ENCODE measurements around the gene AAR2.

AAR2 gene

GRCh38 chr20:36281785-36282380, 45.6 kb downstream of the AAR2 start:
- DNase-seq, result no peak

DNA sequence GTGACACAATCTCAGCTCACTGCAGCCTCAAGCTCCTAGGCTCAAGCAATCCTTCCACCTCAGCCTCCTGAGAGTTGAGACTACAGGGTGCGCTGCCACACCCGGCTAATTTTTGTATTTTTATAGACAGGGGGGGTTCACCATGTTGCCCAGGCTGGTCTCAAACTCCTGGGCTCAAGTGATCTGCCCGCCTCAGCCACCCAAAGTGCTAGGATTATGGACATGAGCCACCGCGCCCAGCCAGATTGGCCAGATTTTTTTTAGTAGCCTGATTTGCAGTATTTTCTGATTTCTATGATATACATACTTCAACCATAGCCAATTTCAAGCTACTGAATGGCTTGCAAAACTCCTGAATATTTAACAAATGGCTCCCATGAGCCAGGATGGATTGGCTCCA, 48.5 kb downstream of the AAR2 start:
- DNase-seq, result no peak

DNA sequence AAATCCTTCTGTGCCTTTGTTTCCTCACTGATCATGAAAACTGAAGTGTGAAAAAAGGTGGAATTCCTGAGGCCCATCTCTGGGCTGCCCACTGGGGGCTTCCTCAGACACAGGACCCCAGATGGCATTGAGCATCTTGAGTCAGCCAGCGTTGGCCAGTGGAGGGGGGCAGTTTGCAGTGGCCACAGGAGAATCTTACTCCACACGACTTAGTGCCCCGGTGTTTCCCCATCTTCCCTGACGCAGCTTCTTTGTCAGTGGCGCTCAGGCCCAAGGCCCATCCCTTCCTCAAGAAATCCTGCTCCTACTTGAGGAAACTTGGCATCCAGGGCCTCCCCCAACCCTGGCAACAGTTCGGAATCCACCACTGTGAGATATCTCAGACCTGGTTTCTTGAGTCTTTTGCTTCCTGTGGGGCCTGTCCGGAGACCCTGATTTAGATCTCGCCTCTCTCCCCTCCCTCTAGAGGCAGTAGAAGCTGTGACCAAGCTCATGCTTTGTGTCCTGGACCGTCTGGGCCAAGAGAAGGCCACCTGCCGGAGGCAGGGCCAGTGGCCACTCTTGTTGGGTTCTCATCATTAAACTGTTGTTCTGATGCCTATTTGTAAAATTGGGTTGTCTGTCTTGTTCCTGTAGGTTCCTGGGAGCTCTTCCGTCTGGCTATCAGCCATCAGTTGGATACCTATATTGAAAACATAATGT, 49.6 kb downstream of the AAR2 start:
- DNase-seq, result no peak

DNA sequence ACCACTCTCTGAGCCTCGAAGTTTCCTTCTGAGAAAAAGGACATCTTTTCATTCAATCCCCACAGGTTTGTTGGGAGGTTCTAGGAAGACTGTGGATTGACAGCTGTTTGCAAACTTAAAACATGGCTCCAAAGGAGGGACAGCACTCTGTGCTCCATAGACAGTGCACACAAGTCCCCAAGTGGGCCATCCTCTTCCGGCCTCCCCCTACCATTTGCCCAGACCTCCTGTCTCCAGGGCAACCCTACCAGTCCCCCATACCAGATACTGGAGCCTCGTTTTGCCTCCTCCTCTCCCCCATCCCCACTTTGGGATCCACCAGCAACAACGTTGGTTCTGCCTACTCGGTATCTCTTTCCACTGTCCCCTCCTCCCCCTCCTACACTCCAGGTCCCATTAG, 61.4 kb downstream of the AAR2 start:
- no peak for DNase-seq

DNA sequence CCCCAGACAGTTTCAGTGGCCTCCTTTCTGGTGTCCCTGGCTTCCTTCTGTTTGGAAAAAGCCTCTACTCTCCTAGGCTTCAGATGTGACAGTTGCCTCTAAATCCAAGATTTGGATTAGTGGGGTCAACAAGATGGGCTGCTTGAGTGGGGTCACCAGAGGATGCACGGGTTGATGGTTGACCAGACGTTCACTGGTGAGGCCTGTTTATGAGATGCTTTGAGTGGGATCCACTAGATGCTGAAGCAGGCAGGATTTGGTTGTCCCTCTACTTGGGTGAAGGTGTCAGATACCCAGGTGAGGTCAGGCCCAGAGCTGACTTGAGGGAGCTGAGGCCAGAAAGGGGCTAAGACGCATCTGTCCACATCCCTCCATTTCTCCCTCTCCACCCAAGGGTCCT, 61.8 kb downstream of the AAR2 start:
- no peak for DNase-seq

DNA sequence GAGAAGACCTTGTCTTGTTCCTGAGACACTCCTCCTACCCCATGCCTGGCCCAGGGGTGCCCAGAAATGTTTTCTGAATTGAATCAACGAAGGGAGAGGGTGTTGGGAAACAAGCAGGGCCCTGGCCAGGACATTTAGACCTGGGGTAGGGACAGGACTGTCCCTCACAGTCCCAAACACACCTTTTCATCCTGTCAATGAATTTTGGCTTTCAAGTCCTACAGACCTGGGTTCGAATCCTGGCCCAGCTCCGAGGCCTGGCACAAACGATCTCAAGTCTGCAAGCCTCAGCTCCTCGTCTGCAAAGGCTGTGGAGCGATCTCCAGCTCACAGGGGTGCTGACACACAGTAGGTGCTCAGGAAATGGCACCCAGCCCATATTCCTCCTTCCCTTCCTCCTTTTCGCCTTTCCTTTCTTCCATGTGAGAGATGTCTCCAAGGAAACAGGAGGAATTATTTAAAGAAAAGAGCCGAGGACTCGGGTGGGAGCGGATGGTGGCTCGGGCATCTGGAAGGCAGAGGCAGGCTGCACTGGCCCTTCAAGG, 62.6 kb downstream of the AAR2 start:
- no peak for DNase-seq

DNA sequence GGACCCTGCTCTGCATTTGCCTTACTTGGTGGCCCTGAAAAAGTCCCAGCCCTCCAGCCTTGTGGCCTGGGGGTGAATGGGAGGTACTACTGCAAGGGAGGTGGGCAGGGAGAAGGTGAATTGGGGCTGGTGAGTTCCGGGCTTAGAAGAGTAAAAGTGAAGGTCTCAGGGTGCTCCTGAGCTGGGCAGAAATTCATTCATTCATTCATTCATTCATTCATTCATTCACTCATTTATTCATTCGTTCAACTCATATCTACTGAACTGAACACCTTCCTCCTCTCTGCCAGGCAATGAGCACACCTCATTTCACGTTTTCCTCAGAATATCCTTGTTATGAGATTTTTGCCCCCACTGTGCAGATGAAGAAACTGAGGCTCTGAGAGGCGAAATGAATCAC, 63.2 kb downstream of the AAR2 start:
- no peak for DNase-seq

GRCh38 chr20:36301359-36302119, 65.3 kb downstream of the AAR2 start:
- DNase-seq, result no peak

- DNase-seq, result no peak
These were observed 66.8 kb downstream of the AAR2 start for GRCh38 chr20:36303020-36303595.

GRCh38 chr20:36303831-36304230, 67.6 kb downstream of the AAR2 start:
- DNase-seq, result no peak

DNA sequence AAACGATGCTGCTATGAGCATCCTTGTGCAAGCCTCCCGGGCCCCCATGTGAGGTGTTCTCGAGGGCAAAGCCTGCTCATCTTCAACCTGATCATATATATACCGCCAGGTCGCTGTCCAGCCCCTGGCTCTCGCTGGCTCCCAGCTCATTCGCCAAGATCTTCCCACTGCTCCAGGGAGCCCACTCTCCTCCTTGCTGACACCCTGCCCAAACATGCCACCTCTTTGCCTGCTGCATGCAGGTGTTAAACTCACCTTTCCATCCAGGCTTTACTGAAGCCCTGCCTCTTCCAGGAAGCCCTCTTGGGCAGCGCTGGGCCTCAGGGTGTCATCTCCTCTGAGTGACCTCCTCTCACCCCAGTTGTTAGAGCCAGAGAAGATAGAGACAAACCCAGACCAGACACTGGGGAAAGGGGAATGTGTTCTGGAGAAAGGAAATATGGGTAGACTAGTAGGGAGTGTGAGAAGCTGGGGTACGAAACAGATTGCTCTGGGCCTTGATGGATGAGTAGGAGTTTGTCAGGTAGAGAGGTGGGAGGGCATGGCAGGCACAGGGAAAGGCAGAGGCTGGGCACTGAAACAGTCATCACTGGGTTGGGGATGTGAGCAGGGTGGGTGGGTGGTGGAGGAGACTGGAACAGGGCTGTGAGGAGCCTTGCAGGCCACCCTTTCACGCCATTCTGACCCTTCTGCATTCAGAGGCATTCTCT, 68.7 kb downstream of the AAR2 start:
- no peak for DNase-seq

- no peak for DNase-seq
These were observed 69.6 kb downstream of the AAR2 start, which contains the start of gene DLGAP4 for GRCh38 chr20:36305602-36306551. TSS of gene DLGAP4 (plus strand) at chr20:36306339. CDS start at chr20:36431718, 125,379 bp downstream.

All from fibroblast of skin of scalp (primary cell).